Dermis blood vessel endothelial cell (primary cell): ENCODE data around the gene TJAP1. TPM values are rescaled to one million over a fixed set of nuclear protein-coding genes. Genes with fewer than 3 reads are reported as not detected.
"Not testable (repeated sequence)": the region's sequence is repeated elsewhere in the genome, so short reads cannot be mapped to it uniquely, and the experiment has no call there.

Experiments used
- DNase-seq: peaks from one replicate; pipeline ENCODE4 v3.0.0; 2010
- total RNA-seq: library from RNA; depleted of rRNA; stranded (reverse); fragments of >200 nt; gene quantifications from 2 replicates; pipeline ENCODE4 v1.2.3, GENCODE V29; 2014

Gene TJAP1
- total RNA-seq, 1 donor from 2014 or later: 12.6 TPM

GRCh38 chr6:43506667-43507471 is 29.5 kb downstream of the TJAP1 start:
- DNase-seq: peak; percentile 95

- no peak for DNase-seq
Observed at GRCh38 chr6:43508481-43509141, 31.2 kb downstream of the TJAP1 start.

- peak; percentile 15 for DNase-seq
Observed at GRCh38 chr6:43509142-43509983, 32.0 kb downstream of the TJAP1 start.

- DNase-seq: peak; percentile 87
Observed at GRCh38 chr6:43509984-43510826, 32.8 kb downstream of the TJAP1 start, which contains the start of gene LRRC73. LRRC73 (minus strand) TSS chr6:43510346; CDS start chr6:43509785, 561 bp downstream.

- DNase-seq: no peak
Observed at GRCh38 chr6:43510827-43511163, 33.4 kb downstream of the TJAP1 start.

- no peak for DNase-seq
Observed at GRCh38 chr6:43511824-43512415, 34.5 kb downstream of the TJAP1 start.

- no peak for DNase-seq
Observed at GRCh38 chr6:43515808-43516207, 38.4 kb downstream of the TJAP1 start.

GRCh38 chr6:43516367-43516696 is 39.0 kb downstream of the TJAP1 start:
- DNase-seq: no peak

GRCh38 chr6:43516697-43517504 is 39.5 kb downstream of the TJAP1 start, which contains the start of the genes POLR1C and YIPF3:
POLR1C (plus strand) TSS chr6:43517089; CDS start chr6:43517110, 21 bp downstream.
YIPF3 (minus strand) TSS chr6:43516926; CDS start chr6:43516807, 119 bp downstream.
- peak; percentile 99 for DNase-seq

GRCh38 chr6:43517505-43518357 is 40.4 kb downstream of the TJAP1 start:
- DNase-seq: peak; percentile 32

- no peak for DNase-seq
Observed at GRCh38 chr6:43520097-43520496, 42.7 kb downstream of the TJAP1 start.

- DNase-seq: no peak
Observed at GRCh38 chr6:43521836-43522235, 44.5 kb downstream of the TJAP1 start.

GRCh38 chr6:43522547-43523261 is 45.3 kb downstream of the TJAP1 start:
- DNase-seq: no peak

- no peak for DNase-seq
Observed at GRCh38 chr6:43523284-43523683, 45.9 kb downstream of the TJAP1 start.

GRCh38 chr6:43524483-43524961 is 47.2 kb downstream of the TJAP1 start:
- DNase-seq: no peak

GRCh38 chr6:43532201-43532600 is 54.8 kb downstream of the TJAP1 start:
- no peak for DNase-seq

- not testable (repeated sequence) for DNase-seq
Observed at GRCh38 chr6:43538986-43539385, 61.6 kb downstream of the TJAP1 start.

GRCh38 chr6:43539409-43539808 is 62.0 kb downstream of the TJAP1 start:
- DNase-seq: not testable (repeated sequence)

GRCh38 chr6:43540507-43540906 is 63.1 kb downstream of the TJAP1 start:
- DNase-seq: no peak
